ENCODE data around the gene MCM8. TPM values are rescaled to one million over a fixed set of nuclear protein-coding genes. Genes with fewer than 3 reads are reported as not detected.

Gene MCM8
- total and polyA plus RNA-seq, 12 donors, result 2.0 to 8.9 (median 6.4) TPM

GRCh38 chr20:5919626-5920544, 30.6 kb upstream of the MCM8 start:
- Histone ChIP-seq H3K27me3 (peaks cover 0 to 7% (median 0%) of the 10 kb centered on the region in 7 donors), H3K4me3 (no peak overlapping the region), H3K4me1 (peaks cover 0 to 10% (median 0%) of the 10 kb centered on the region in 9 donors), H3K27ac (no peak overlapping the region), H3K36me3 (no peaks in the 10 kb centered on the region), H3K9me3 (no peaks in the 10 kb centered on the region)
- TF ChIP-seq CTCF (IDR thresholded peaks at IDR 0.05), result no peak
- no peak for DNase-seq
- no peak for ATAC-seq
- intact Hi-C loops (cut with DNase I), result loop anchor here in 2 of 10 donors (10.0 kb wide), 2 partner anchors 95 to 105 kb away; no protein-coding TSS in a partner anchor
- 66 to 68% methylated on average over 8 of the region's 8 CpGs for WGBS, 2 donors

GRCh38 chr20:5920581-5920980, 29.9 kb upstream of the MCM8 start:
- Histone ChIP-seq H3K4me3 (no peak overlapping the region), H3K36me3 (no peaks in the 10 kb centered on the region), H3K9me3 (no peaks in the 10 kb centered on the region), H3K27me3 (peaks cover 0 to 7% (median 0%) of the 10 kb centered on the region in 7 donors), H3K27ac (no peak overlapping the region), H3K4me1 (peaks cover 0 to 10% (median 0%) of the 10 kb centered on the region in 9 donors)
- intact Hi-C loops (cut with DNase I), result loop anchor here in 2 of 10 donors (10.0 kb wide), 2 partner anchors 96 to 106 kb away; no protein-coding TSS in a partner anchor
- 33 to 34% methylated on average over 1 of the region's 1 CpG for WGBS, 2 donors
- TF ChIP-seq CTCF (IDR thresholded peaks at IDR 0.05), result no peak
- ATAC-seq (no peak), DNase-seq (no peak)

- Histone ChIP-seq H3K9me3 (no peaks in the 10 kb centered on the region), H3K4me3 (no peak overlapping the region), H3K27ac (no peak overlapping the region), H3K36me3 (no peaks in the 10 kb centered on the region), H3K27me3 (peaks cover 0 to 7% (median 0%) of the 10 kb centered on the region in 7 donors), H3K4me1 (peaks cover 0 to 10% (median 0%) of the 10 kb centered on the region in 9 donors)
- WGBS, 2 donors, result 56 to 67% methylated on average over 5 of the region's 5 CpGs
- no peak for TF ChIP-seq CTCF (IDR thresholded peaks at IDR 0.05)
- no peak for ATAC-seq
- intact Hi-C loops (cut with DNase I), result loop anchor here in 2 of 10 donors (10.0 kb wide), 2 partner anchors 99 to 109 kb away; no protein-coding TSS in a partner anchor
- no peak for DNase-seq
These were observed 27.0 kb upstream of the MCM8 start for GRCh38 chr20:5923493-5923892.

- no peak for TF ChIP-seq CTCF (IDR thresholded peaks at IDR 0.05)
- Histone ChIP-seq H3K4me3 (no peak overlapping the region), H3K27me3 (peaks cover 0 to 10% (median 0%) of the 10 kb centered on the region in 7 donors), H3K9me3 (no peaks in the 10 kb centered on the region), H3K36me3 (no peaks in the 10 kb centered on the region), H3K4me1 (no peaks in the 10 kb centered on the region), H3K27ac (no peak overlapping the region)
- DNase-seq (no peak), ATAC-seq (no peak)
- WGBS, 2 donors, result 63 to 64% methylated on average over 3 of the region's 3 CpGs
- intact Hi-C loops (cut with DNase I), result loop anchor here in 2 of 10 donors (10.0 kb wide), 2 partner anchors 101 to 111 kb away; no protein-coding TSS in a partner anchor
These were observed 24.9 kb upstream of the MCM8 start for GRCh38 chr20:5925551-5925950.

All from heart right ventricle (tissue), 16 donors.